Activated naive CD4-positive, alpha-beta T cell treated with anti-CD3 and anti-CD28 coated beads, Interleukin-2, amount 50 U/mL, for 72 hours (primary cell): ENCODE results near the gene TTYH1. TPM values are rescaled to one million over a fixed set of nuclear protein-coding genes. Genes with fewer than 3 reads are reported as not detected.

Experiments
- ATAC-seq, 2 donors: fragments of 150-1000 bp; cut with Tn5 transposase; 2 replicates each; pipeline ENCODE4 v1.10.0; 2021; ENCODE audit warnings: mild to moderate bottlenecking in 2 of 2, moderate library complexity in 2 of 2
- DNase-seq, 2 donors: peaks; one replicate each; pipeline ENCODE4 v3.0.0; 2021 to 2022; ENCODE audit warnings: low spot score in 2 of 2
- H3K27ac Mint-ChIP-seq, 2 donors: one replicate each; pipeline ENCODE4 v1.8.0; 2022; ENCODE audit warnings: mild to moderate bottlenecking in 2 of 2, mixed read lengths in 2 of 2
- H3K36me3 Mint-ChIP-seq, 2 donors: one replicate each; pipeline ENCODE4 v1.8.0; 2022; ENCODE audit warnings: mixed read lengths in 2 of 2
- H3K9me3 Mint-ChIP-seq, 2 donors: one replicate each; pipeline ENCODE4 v1.8.0; 2022; ENCODE audit warnings: mixed read lengths in 2 of 2
- total RNA-seq, 2 donors: library from RNA; stranded (reverse); gene quantifications; one replicate each; pipeline ENCODE4 v1.2.3, GENCODE V29; 2022

The TTYH1 gene
- total RNA-seq, 2 donors from 2014 or later, result 0.37 TPM; not detected in 1

DNA sequence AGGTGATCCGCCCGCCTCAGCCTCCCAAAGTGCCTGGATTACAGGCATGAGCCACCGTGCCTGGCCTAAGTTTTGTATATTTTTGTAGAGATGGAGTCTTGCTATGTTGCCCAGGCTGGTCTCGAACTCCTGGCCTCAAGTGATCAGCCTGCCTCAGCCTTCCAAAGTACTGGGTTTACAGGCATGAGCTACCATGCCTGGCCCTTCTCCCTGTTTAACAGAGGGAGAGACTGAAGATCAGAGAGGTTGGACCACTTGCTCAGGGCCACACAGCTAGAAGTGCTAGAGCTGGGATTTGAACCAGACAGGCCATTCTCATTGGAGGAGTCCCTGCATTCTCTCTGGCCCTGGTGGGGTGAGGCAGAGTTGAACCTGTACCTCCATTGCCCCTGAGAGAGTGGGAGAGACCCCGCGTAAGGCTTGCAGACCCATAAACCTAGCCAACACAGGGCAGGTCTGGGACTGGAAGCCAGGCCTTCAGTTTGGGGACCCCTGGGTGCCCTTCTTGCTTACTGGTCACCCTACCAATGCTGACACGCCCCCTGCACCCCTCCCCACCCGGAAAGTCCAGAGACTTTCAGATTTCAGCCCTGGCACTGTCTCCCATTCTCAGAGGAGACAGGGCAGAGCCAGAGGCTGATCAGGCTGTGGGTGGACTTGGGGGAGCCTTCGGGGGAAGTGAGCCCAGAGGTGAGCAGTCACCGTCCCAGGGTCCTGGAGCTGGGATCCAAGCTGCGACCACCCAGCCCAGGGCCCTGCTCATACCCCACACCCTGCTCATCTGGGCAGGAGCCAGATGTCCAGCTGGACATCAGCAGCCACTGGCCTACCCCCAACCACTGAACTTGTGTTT, 13.3 kb downstream of the TTYH1 start:
- peak overlapping the region; percentile 19 to 50 for H3K27ac Mint-ChIP-seq
- ATAC-seq (no peak), DNase-seq (no peak)
- no peaks in the 10 kb centered on the region for H3K36me3 Mint-ChIP-seq
- no peaks in the 10 kb centered on the region for H3K9me3 Mint-ChIP-seq

DNA sequence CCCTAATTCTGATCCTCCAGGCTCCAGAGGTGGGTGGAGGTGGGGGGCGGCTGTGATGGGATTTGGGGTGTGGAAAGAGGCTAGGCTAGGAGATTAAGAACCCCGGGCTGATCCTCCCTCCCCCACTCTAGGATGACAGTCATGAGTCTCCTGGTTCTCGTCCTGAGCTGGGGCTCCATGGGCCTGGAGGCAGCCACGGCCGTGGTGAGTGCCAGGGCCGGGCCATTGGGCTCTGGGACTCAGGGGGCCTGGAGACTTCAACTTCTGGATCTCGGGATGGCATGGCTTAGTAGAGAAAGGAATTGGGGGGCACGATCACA, 13.9 kb downstream of the TTYH1 start:
- Mint-ChIP-seq H3K36me3 (no peaks in the 10 kb centered on the region), H3K9me3 (no peaks in the 10 kb centered on the region), H3K27ac (peak overlapping the region; percentile 19 to 44)
- DNase-seq (no peak), ATAC-seq (no peak)

DNA sequence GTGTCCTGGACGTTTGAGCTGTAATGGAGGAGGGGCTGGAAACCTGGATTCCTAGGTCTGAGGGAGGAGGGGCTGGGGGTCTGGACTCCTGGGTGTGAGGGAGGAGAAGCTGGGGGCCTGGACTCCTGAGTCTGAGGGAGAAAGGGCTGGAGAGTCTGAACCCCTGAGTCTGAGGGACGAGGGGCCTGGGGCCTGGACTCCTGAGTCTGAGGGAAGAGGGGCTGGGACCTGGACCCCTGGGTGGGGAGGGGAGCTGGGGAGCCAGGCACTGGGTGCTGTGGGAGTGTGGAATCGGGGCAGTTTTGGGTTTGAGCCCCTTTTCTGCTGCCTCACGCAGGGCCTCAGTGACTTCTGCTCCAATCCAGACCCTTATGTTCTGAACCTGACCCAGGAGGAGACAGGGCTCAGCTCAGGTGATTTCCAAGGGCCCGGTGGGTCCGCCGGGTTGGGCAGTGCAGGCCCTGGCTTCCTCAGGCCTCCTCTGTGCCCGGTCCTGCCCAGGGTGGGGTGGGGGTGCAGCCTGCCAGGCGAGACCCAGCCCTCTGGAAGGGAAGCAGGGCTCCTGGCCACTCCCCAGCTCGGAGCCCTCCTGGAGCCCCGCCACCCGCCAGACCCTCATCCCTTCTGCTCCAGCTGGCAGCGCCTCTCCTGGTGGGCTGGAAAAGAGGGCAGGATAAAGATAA, 14.4 kb downstream of the TTYH1 start:
- H3K27ac Mint-ChIP-seq, result peak overlapping the region in 1 of 2 donors; percentile 19
- ATAC-seq, result no peak

DNA sequence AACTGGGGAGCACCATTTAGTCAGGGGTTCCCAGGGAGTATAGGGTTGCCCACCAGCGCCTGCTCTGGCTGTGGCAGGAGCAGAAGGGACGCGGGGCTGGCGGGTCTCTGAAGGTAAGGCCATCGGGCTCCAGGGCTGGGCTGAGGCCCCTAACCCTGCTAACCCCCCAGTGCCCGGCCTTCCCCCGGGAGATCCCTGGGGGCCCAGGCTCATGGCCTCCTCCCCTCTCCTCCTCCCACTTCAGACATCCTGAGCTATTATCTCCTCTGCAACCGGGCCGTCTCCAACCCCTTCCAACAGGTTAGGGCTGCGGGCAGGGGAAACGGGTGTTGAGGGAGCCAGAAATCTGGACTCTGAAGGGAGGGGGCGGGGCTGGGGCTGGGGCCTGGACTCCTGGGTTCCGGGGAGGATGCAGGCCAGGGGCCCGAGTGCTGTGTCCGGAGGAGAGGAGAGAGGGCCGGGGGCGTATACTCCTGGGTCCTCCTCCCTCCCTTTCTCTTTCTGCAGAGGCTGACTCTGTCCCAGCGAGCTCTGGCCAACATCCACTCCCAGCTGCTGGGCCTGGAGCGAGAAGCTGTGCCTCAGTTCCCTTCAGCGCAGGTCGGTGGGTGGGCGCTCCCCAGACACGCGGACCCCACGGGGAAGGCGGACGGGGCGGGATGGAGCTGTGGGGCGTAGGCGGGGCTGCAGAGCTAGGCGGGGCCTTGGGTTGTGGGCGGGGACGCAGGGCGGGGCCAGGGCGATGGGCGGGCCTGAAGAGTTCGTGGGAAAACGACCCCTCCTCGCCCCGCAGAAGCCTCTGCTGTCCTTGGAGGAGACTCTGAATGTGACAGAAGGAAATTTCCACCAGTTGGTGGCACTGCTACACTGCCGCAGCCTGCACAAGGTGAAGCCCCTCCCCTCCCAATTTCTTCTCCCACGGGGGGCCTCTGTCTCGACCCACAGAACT, 15.3 kb downstream of the TTYH1 start:
- Mint-ChIP-seq H3K36me3 (no peaks in the 10 kb centered on the region), H3K27ac (no peak overlapping the region), H3K9me3 (no peaks in the 10 kb centered on the region)
- DNase-seq, result peak in 1 of 2 donors; percentile 61
- peak; percentile 53 to 88 for ATAC-seq

More for the DNA sequence above, 14.4 kb downstream of the TTYH1 start:
- H3K36me3 Mint-ChIP-seq, result no peaks in the 10 kb centered on the region
- no peaks in the 10 kb centered on the region for H3K9me3 Mint-ChIP-seq
- DNase-seq, result no peak

DNA sequence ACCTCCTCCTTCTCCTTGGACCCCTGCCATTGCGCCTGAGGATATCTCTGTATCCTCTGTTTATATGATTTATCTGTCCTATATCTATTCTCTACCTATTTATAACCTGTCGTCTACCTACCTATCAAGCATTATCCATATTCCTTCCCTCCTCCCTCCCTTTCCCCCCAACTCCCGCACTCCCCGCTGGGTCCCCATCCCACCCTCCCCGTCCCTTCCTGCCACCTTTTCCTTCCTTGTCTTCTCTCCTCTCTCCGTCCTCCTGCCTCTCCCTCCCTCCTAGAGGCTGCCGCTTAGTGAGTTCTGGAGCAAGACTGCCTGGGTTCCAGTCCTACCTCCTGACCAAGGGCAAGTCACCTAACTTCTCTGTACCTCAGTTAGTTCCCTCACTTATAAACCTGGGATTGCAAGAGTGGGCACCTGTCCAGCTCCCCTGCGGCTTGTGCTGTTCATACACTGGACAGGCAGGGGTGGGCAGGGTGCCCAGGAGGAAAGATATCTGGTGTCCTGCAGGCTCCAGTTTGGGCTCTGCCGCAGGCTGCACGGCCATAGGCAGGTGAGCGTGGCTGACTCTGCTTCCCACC, 16.1 kb downstream of the TTYH1 start:
- no peaks in the 10 kb centered on the region for H3K9me3 Mint-ChIP-seq
- no peak for DNase-seq
- no peaks in the 10 kb centered on the region for H3K36me3 Mint-ChIP-seq
- no peak for ATAC-seq
- no peak overlapping the region for H3K27ac Mint-ChIP-seq

DNA sequence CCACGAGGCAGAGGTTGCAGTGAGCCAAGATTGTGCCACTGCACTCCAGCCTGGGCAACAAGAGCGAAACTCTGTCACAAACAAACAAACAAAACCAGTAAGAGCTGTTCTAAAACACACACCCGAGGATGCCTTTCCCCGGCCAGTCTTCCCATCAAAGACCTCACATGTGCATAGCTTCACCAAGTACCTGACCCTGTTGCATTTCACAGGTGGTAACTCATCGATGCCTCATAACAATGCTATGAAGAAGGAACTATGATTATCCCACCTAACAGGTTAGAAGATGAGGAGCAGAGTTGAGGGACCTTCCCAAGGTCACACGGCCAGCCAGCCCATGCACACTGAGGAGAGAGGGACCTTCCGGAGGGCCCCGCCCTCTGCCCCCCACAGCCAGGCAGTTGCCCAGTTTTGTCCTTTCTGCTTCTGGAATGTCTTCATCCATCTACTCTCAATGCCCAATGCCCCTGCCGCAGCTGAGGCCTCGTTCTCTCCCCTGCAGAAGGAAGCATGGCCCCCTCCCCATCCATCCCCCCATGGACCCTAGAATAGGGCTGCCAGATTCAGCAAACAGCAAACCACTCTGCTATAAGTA, 17.0 kb downstream of the TTYH1 start:
- DNase-seq (no peak), ATAC-seq (no peak)
- Mint-ChIP-seq H3K27ac (no peak overlapping the region), H3K9me3 (no peaks in the 10 kb centered on the region), H3K36me3 (no peaks in the 10 kb centered on the region)

DNA sequence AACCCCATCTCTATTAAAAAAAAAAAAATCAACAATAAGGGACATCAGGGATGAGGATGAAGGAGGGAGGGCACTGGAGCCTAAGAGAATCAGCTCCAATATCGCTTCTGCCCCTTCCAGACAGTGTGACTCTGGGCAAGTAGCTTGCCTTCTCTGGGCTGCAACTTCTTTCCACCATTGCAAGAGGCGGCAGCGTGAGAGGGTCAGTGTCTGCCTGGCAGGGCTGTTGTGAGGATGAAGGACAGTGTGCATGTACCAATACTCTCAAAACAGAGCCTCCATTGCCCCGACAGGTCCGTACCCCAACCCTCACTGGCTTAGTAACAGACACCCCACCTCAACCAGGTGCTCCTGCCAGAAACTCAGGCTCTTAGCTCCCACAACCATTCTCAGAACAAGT, 18.4 kb downstream of the TTYH1 start:
- Mint-ChIP-seq H3K9me3 (no peaks in the 10 kb centered on the region), H3K36me3 (no peaks in the 10 kb centered on the region), H3K27ac (no peak overlapping the region)
- no peak for ATAC-seq
- DNase-seq, result no peak

DNA sequence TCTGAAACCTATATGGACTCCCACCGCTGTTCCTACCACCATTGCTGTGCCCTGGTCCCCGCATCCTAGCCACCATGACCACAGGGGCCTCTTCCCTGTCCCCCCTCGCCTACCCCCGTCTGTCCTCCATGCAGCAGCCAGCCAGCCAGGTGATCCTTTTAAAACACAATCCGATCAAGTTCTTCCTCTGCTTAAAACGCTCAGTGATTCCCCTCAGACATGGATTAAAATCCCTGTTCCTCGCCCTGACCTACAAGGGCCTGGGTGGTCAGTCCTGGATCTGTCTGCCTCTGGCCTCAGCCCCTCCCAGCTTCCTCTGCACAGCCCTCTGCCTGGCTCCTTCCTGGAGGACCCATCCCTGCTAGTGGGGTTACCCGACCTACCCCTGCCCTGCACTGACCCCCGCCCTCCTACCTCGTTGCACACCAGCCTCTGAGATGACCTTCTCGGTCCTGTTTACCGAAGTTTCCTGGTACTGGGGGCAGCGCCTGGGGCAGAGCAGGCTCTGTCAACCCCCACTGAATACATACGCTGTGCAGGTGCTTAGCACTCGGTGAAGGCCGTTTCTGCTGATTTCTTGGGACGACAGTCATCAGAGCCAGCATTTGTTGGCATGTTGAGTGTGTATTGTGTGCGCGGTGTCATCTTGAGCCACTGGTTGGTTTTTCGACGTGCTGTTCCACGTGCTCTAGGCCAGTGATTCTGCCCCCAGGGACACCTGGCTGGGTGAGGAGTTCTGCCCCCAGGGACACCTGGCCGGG, 19.0 kb downstream of the TTYH1 start:
- no peak for DNase-seq
- Mint-ChIP-seq H3K36me3 (no peaks in the 10 kb centered on the region), H3K9me3 (no peaks in the 10 kb centered on the region), H3K27ac (no peak overlapping the region)
- no peak for ATAC-seq

DNA sequence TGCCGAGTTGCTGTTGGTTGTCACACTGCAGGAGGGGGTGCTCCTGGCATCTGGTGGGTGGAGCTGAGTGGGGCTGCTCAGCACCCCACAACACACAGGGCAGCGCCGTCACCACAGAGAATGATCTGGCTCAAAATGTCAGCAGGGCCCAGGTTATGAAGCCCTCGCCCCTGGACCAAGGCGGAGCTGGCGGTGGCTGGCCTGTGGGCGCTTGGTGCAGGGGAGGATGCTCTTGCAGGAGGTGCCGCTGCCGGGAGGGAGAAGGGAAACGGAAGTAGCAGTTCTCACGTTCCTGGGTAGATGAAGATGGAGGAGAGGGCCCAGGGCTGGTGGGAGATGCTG, 19.6 kb downstream of the TTYH1 start:
- H3K36me3 Mint-ChIP-seq, result no peaks in the 10 kb centered on the region
- DNase-seq (no peak), ATAC-seq (peak in 1 of 2 donors; percentile 42)
- H3K9me3 Mint-ChIP-seq, result no peaks in the 10 kb centered on the region
- no peak overlapping the region for H3K27ac Mint-ChIP-seq

DNA sequence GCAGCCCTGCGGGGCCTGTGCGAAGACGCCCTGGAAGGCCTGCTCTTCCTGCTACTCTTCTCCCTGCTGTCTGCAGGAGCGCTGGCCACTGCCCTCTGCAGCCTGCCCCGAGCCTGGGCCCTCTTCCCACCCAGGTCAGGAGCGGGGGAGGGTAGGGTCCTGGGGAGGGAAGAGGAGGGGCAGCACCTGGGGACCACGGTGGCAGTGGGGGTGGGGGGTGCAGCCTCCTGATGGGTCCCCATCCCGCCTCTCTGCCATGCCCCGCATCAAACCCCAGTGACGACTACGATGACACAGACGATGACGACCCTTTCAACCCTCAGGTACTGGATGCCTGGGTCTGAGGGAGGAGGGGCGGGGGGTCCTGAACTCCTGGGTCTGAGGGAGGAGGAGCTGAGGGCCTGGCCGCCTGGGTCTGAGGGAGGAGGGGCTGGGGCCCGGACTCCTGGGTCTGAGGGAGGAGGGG, 20.3 kb downstream of the TTYH1 start:
- Mint-ChIP-seq H3K36me3 (no peaks in the 10 kb centered on the region), H3K9me3 (no peaks in the 10 kb centered on the region), H3K27ac (no peak overlapping the region)
- ATAC-seq (no peak), DNase-seq (no peak)

DNA sequence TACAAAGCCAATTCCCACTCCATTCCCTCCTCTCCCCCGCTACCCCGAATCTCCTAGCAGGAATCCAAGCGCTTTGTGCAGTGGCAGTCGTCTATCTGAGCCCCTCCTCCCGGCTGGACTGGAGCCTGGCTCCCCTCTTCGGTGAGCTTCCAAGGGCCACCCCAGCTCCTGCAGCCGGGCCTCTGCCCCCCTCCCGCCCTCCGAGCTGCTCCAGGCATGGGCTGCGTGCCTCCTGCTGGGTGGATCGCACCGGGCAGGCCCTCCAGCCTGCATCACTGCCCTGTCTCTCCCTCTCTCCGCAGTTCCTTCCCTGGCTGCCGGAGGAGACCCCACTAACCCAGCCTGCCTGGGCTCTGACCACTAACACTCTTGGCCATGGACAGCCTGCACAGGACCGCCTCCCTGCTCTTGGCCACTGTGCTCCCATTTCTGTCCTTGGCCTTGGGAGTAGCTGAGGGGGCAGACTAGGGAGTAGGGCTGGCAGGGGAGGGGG, 20.8 kb downstream of the TTYH1 start:
- DNase-seq (no peak), ATAC-seq (no peak)
- no peaks in the 10 kb centered on the region for H3K36me3 Mint-ChIP-seq
- no peak overlapping the region for H3K27ac Mint-ChIP-seq
- no peaks in the 10 kb centered on the region for H3K9me3 Mint-ChIP-seq

DNA sequence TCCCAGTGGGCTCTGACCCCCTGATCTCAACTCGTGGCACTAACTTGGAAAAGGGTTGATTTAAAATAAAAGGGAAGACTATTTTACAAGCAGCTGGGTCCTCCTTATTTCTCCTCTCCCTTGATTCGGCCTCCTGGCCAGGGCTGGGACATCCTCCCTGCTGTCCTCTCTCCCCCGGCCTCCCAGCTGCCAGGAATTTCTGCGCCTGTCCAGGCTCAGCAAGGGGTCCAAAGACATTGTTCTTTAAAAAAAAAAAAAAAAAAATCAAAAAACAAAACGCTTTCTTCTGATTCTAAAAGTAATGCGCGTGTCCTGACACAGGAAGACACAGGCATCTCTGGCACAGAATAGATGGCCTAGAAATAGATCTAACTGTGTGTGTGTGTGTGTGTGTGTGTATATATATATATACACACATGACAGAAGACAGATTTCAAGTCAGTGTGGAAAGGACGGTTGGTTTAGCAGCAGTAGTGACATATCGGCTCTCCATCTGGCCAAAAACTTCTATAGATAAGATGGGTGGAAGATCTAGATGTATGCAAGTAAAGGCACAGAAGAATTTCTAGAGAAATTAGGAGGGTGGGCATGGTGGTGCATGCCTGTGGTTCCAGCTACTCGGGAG, 21.5 kb downstream of the TTYH1 start:
- no peaks in the 10 kb centered on the region for H3K36me3 Mint-ChIP-seq
- DNase-seq (no peak), ATAC-seq (no peak)
- no peaks in the 10 kb centered on the region for H3K9me3 Mint-ChIP-seq
- H3K27ac Mint-ChIP-seq, result no peak overlapping the region

DNA sequence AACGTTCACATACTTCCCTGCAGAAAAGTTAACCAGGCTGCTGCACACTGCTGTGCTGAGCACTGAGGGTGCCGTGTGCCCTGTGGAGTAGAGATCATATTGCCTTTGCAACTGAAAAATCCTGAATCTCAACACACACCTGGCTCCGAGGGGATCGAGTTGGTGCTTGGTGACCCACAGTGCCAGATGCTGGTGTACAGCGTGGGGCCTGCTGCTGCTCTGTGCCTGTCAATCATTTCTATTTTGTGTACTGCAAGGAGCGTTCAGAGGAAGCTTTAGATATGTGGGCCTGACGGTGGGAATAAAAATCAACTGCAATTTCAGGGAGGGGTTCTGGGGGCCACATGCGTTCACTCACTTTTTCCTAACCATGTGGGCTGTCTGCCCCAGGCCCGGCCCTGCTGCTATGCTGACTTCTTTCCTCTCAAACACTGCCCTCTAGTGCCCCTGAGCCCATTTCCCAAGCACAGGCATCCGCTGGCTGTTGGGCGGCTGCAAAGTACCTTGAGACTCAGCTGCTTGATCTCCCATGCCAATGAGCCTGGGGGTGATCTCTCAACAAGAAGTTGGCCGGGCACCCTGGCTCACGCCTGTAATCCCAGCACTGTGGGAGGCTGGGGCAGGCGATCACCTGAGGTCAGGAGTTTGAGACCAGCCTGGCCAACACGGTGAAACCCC, 24.0 kb downstream of the TTYH1 start:
- Mint-ChIP-seq H3K9me3 (no peaks in the 10 kb centered on the region), H3K27ac (no peak overlapping the region), H3K36me3 (peaks cover 0 to 6% of the 10 kb centered on the region in 2 donors)
- DNase-seq (no peak), ATAC-seq (peak in 1 of 2 donors; percentile 62)

DNA sequence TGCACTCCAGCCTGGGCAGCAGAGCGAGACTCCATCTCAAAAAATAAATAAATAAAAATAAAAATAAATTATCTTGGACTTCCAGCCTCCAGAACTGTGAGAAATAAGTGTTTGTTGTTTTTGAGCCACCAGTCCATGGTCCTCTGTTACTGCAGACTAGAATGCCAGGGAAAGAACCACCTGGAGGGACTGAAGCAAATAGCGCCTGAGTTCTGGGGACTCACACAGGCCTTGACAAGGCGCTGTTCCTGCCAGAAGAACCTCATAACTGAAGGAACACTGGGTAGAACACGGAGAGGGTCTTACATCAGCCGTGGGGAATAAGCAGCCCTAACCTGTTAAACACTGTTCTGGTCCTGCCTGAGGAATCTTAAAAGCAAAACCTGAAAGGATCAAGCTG, 25.4 kb downstream of the TTYH1 start:
- DNase-seq, result no peak
- no peaks in the 10 kb centered on the region for H3K9me3 Mint-ChIP-seq
- H3K36me3 Mint-ChIP-seq, result peaks cover 0 to 6% of the 10 kb centered on the region in 2 donors
- H3K27ac Mint-ChIP-seq, result no peak overlapping the region
- no peak for ATAC-seq

DNA sequence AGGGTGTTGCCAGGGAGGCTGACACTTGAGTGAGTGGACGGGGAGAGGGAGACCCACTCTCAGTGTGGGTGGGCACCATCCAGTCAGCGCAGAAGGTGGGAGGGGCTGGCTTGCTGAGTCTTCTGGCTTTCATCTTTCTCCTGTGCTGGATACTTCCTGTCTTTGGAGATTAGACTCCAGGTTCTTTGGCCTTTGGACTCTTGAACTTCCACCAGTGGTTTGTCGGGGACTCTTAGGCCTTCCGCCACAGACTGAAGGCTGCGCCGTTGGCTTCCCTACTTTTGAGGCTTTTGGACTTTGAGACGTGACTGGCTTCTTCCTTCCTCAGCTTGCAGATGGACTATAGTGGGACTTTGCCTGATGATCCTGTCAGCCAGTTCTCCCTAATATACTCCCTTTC, 29.5 kb downstream of the TTYH1 start:
- Mint-ChIP-seq H3K27ac (no peak overlapping the region), H3K9me3 (no peaks in the 10 kb centered on the region), H3K36me3 (peaks cover 18 to 19% of the 10 kb centered on the region in 2 donors)
- DNase-seq (no peak), ATAC-seq (no peak)
